HepG2 (cell line): ENCODE data around the gene DCDC2. TPM values are rescaled to one million over a fixed set of nuclear protein-coding genes. Genes with fewer than 3 reads are reported as not detected.
A peak's percentile ranks its signal among the peaks of the same experiment; 100 is the strongest.

ENCODE experiments used
- ATAC-seq: fragments of 200-7000 bp; cut with Tn5 transposase; 3 replicates; pipeline ENCODE4 v1.9.1; 2020; ENCODE audit warnings: mild to moderate bottlenecking, moderate library complexity
- BruUV-seq: library from RNA; stranded (reverse); fragments of 400-500 nt; replicated peaks from 2 replicates; lab custom pipeline; 2021; lab: Mats Ljungman, UMichigan
- CTCF ChIA-PET: fragments of 300-600 bp; formaldehyde crosslinking; extraction: SDS; loops from one replicate; lab custom pipeline; 2021; ENCODE audit warnings: low total read pairs, inconsistent platforms, low intra/inter-chr PET ratio; lab: Yijun Ruan, JAX
- POLR2A ChIA-PET: fragments of 350-600 bp; sonication (Branson Sonifier 250); formaldehyde crosslinking; loops from one replicate; lab custom pipeline; 2020; ENCODE audit warnings: antibody characterized with exemption, inconsistent platforms; lab: Yijun Ruan, JAX
- DNase-seq: peaks from one replicate; pipeline ENCODE4 v3.0.0-alpha.2; 2015; ENCODE audit warnings: low spot score
- FAIRE-seq: peaks from 3 replicates; lab custom pipeline; 2011; peaks lifted over from hg19 to GRCh38; lab: Jason Lieb, UNC
- H2AFZ ChIP-seq: one replicate; pipeline ENCODE4 v1.6.1; 2011; ENCODE audit warnings: low read length, inconsistent platforms
- H3K27ac ChIP-seq: fragments of 300-600 bp; 3 replicates; pipeline ENCODE4 v1.8.0; 2011; ENCODE audit warnings: mixed run types, mild to moderate bottlenecking, mixed read lengths, low read length, inconsistent platforms; ENCODE audit not compliant: insufficient read depth; ENCODE audit errors: extremely low read length
- H3K27me3 ChIP-seq, 2 experiments: fragments of 200-600 bp in 1 of 2; 2 replicates in 1 of 2; 3 replicates in 1 of 2; pipeline versions ENCODE4 v1.6.0 to v1.8.0; 2011; ENCODE audit warnings: low read length in 2 of 2, mild to moderate bottlenecking in 2 of 2, moderate library complexity in 2 of 2, inconsistent platforms in 1 of 2; ENCODE audit not compliant: insufficient read depth in 2 of 2, control insufficient read depth in 1 of 2
- H3K36me3 ChIP-seq, 2 experiments: fragments of 200-600 bp in 1 of 2; replicated peaks in 1 of 2; 2 replicates in 1 of 2; 3 replicates in 1 of 2; pipeline versions ENCODE4 v1.5.1 to v1.8.0; 2011; ENCODE audit warnings: low read length in 2 of 2, inconsistent platforms in 1 of 2; ENCODE audit not compliant: insufficient read depth in 2 of 2, control insufficient read depth in 1 of 2
- H3K4me1 ChIP-seq: 2 replicates; pipeline ENCODE4 v1.5.1; 2012; ENCODE audit warnings: low read length, inconsistent platforms; ENCODE audit not compliant: insufficient read depth
- H3K4me2 ChIP-seq: 2 replicates; pipeline ENCODE4 v1.6.0; 2011; ENCODE audit warnings: low read depth, low read length, inconsistent platforms
- H3K4me3 ChIP-seq, 3 experiments: fragments of 200-600 bp in 1 of 3; sonication (generic), shearing (Covaris generic) in 1 of 3; replicated peaks in 1 of 3; 2 replicates each; pipeline ENCODE4 v1.5.1; 2011 to 2016; ENCODE audit warnings: low read length in 3 of 3, inconsistent platforms in 2 of 3, low read depth in 2 of 3, mild to moderate bottlenecking in 2 of 3, control low read depth in 1 of 3, mixed read lengths in 1 of 3; ENCODE audit not compliant: insufficient read depth in 1 of 3
- H3K79me2 ChIP-seq: one replicate; pipeline ENCODE4 v1.6.1; 2011; ENCODE audit warnings: low read length, inconsistent platforms; ENCODE audit not compliant: insufficient read depth
- H3K9ac ChIP-seq: 2 replicates; pipeline ENCODE4 v1.6.0; 2011; ENCODE audit warnings: mild to moderate bottlenecking, low read depth, low read length, inconsistent platforms; ENCODE audit not compliant: insufficient read depth
- H3K9me3 ChIP-seq: 2 replicates; pipeline ENCODE4 v1.5.1; 2012; ENCODE audit warnings: mild to moderate bottlenecking, low read length
- H4K20me1 ChIP-seq: 2 replicates; pipeline ENCODE4 v1.6.0; 2011; ENCODE audit warnings: inconsistent platforms, mild to moderate bottlenecking, low read length, moderate library complexity; ENCODE audit not compliant: insufficient read depth
- CREB1 ChIP-seq, 2 experiments: fragments of 450-650 bp in 1 of 2; IDR thresholded peaks; 2 replicates each; pipeline ENCODE4 v1.6.1; 2016 to 2017; ENCODE audit warnings: control low read depth in 1 of 2, mild to moderate bottlenecking in 1 of 2, missing compliant biosample characterization in 1 of 2, missing genetic modification characterization in 1 of 2
- FOSL2 ChIP-seq: sonication (generic); formaldehyde crosslinking; IDR thresholded peaks from 2 replicates; pipeline ENCODE4 v1.4.0; 2020; ENCODE audit warnings: missing genetic modification reagents
- JUN ChIP-seq: sonication (generic); formaldehyde crosslinking; IDR thresholded peaks from 2 replicates; pipeline ENCODE4 v1.4.0; 2020; ENCODE audit warnings: mild to moderate bottlenecking, missing genetic modification reagents
- POLR2AphosphoS2 ChIP-seq: IDR thresholded peaks from 2 replicates; pipeline ENCODE4 v1.6.1; 2011; ENCODE audit warnings: low read depth, low read length, improper control_type of control experiment
- SALL1 ChIP-seq: sonication (generic); formaldehyde crosslinking; IDR thresholded peaks from 2 replicates; pipeline ENCODE4 v1.8.0; 2022; ENCODE audit warnings: mild to moderate bottlenecking, missing genetic modification reagents
- SIX4 ChIP-seq: sonication (generic); formaldehyde crosslinking; IDR thresholded peaks from 2 replicates; pipeline ENCODE4 v1.4.0; 2020; ENCODE audit warnings: missing genetic modification reagents
- SP140L ChIP-seq: sonication (generic); formaldehyde crosslinking; IDR thresholded peaks from 2 replicates; pipeline ENCODE4 v1.4.0; 2020; ENCODE audit warnings: missing genetic modification reagents, borderline replicate concordance
- TGIF2 ChIP-seq: IDR thresholded peaks from 2 replicates; pipeline ENCODE4 v1.6.1; 2016; ENCODE audit warnings: control low read depth, missing compliant biosample characterization
- TRIM24 ChIP-seq: sonication (generic); formaldehyde crosslinking; IDR thresholded peaks from 2 replicates; pipeline ENCODE4 v1.8.0; 2022; ENCODE audit warnings: mild to moderate bottlenecking, missing genetic modification reagents
- ZFP82 ChIP-seq: sonication (generic); formaldehyde crosslinking; IDR thresholded peaks from 2 replicates; pipeline ENCODE4 v1.5.1; 2020; ENCODE audit warnings: mild to moderate bottlenecking, missing genetic modification reagents, borderline replicate concordance
- ZFYVE20 ChIP-seq: sonication (generic); formaldehyde crosslinking; IDR thresholded peaks from 2 replicates; pipeline ENCODE4 v1.8.0; 2023; ENCODE audit warnings: low read depth, mild to moderate bottlenecking, moderate library complexity, missing genetic modification reagents, borderline replicate concordance
- ZNF10 ChIP-seq: sonication (generic); formaldehyde crosslinking; IDR thresholded peaks from 2 replicates; pipeline ENCODE4 v1.4.0; 2020; ENCODE audit warnings: mild to moderate bottlenecking, low read depth, missing genetic modification reagents, borderline replicate concordance
- ZNF101 ChIP-seq: sonication (generic); formaldehyde crosslinking; IDR thresholded peaks from 2 replicates; pipeline ENCODE4 v1.4.0; 2020; ENCODE audit warnings: mild to moderate bottlenecking, low read depth, missing genetic modification reagents, borderline replicate concordance
- ZNF121 ChIP-seq: sonication (generic); formaldehyde crosslinking; IDR thresholded peaks from 2 replicates; pipeline ENCODE4 v1.5.0; 2020; ENCODE audit warnings: mild to moderate bottlenecking, missing genetic modification reagents
- ZNF362 ChIP-seq: sonication (generic); formaldehyde crosslinking; IDR thresholded peaks from 2 replicates; pipeline ENCODE4 v1.4.0; 2020; ENCODE audit warnings: missing genetic modification reagents, mild to moderate bottlenecking, borderline replicate concordance
- WGBS: methylation state at CpG from one replicate; pipeline ENCODE4 v1.1.6; 2017; ENCODE audit warnings: low lambda C conversion rate; 5-methylcytosine and 5-hydroxymethylcytosine counted together
- in situ Hi-C: cut with HindIII; loops from 2 replicates; pipeline ENCODE4 v1.10.0; 2017; ENCODE audit warnings: low pct_unique_long_range_greater_than_20kb; ENCODE audit not compliant: extremely low pct_ligation_motif_present
- intact Hi-C: fragments of 100-400 bp; cut with micrococcal nuclease; formaldehyde crosslinking; loops from one replicate; pipeline ENCODE4 v1.10.0; 2022; ENCODE audit not compliant: unreplicated experiment
- polyA plus RNA-seq, 8 experiments: library from polyadenylated mRNA; depleted of rRNA in 3 of 8; stranded (reverse) in 7 of 8; unstranded in 1 of 8; fragments of >200 nt; fragmentation: Illumina TruSeq in 4 of 8; extraction: Trizol in 4 of 8; gene quantifications; 2 replicates each; pipeline versions ENCODE4 v1.2.1 to v1.2.3, GENCODE V29; 2011 to 2016; ENCODE audit warnings: low read depth in 4 of 8, missing spikeins in 1 of 8, mixed read lengths in 1 of 8; ENCODE audit not compliant: insufficient read depth in 1 of 8
- total RNA-seq, 5 experiments: library from RNA; depleted of rRNA; stranded (reverse); fragments of >200 nt; fragmentation: Illumina TruSeq; extraction: Trizol; gene quantifications; 2 replicates each; pipeline ENCODE4 v1.2.3, GENCODE V29; 2016; ENCODE audit warnings: low read depth in 1 of 5
- TF ChIP-seq, protein P1 (sequence below): sonication (generic); formaldehyde crosslinking; conservative IDR thresholded peaks from 2 replicates; pipeline ENCODE4 v1.8.0; 2022; ENCODE audit warnings: mild to moderate bottlenecking, moderate library complexity, missing genetic modification reagents
- TF ChIP-seq, protein P2 (sequence below): IDR thresholded peaks from 2 replicates; pipeline ENCODE4 v1.6.1; 2016; ENCODE audit warnings: missing compliant biosample characterization, missing genetic modification reagents, borderline replicate concordance
- TF ChIP-seq, protein P3 (sequence below): sonication (generic); formaldehyde crosslinking; IDR thresholded peaks from 2 replicates; pipeline ENCODE4 v1.8.0; 2023; ENCODE audit warnings: mild to moderate bottlenecking, missing genetic modification reagents

Gene DCDC2
- total and polyA plus RNA-seq, 2 of the 13 experiments (the other 11 are each of a cell fraction or from before 2014, with no cell fraction given): 9.0 to 36.2 TPM

DNA sequence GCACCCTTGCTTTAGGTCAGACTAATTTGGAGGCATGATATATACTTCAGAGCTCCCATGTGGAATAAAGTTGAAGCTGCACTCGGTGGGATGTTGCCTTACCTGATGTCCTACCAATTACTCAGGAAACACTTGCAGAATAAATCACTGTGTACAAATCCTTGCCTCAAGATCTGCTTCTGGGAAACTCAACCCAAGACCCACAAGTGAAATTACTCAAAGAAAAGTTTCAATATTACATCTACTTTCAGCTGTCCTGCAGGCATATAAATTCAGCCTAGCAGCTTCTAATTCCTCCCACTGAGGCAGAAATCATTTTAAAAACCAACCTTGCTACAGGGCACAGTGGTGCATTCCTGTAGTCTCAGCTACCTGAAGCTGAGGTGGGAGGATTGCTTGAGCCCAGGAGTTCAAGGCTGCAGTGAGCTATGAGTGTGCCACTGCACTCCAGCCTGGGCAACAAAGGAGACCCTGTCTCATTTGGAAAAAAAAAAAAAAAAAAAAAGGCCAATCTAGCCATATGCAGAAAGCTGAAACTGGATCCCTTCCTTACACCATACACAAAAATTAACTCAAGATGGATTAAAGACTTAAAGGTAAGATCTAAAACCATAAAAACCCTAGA lies 20.7 kb upstream of the DCDC2 start:
- peak; percentile 45 for DNase-seq
- 71% methylated on average over 1 of the region's 1 CpG for WGBS
- no TSS peak for BruUV-seq
- ATAC-seq: peak; percentile 68
- no peak overlapping the region for H3K4me2 ChIP-seq
- H4K20me1 ChIP-seq: no peaks in the 10 kb centered on the region
- H3K79me2 ChIP-seq: peaks cover 48% of the 10 kb centered on the region
- in situ Hi-C loops: no loop called here
- peaks cover 48% of the 10 kb centered on the region for H3K4me1 ChIP-seq
- H3K27ac ChIP-seq: peak overlapping the region; percentile 1
- H3K27me3 ChIP-seq: no peaks in the 10 kb centered on the region
- H3K9me3 ChIP-seq: no peaks in the 10 kb centered on the region
- ChIA-PET POLR2A (interaction anchor here (0.6 to 1.1 kb wide), 4 partner anchors 18 to 117 kb away, joined by 3 to 6 read pairs (median 3); partner anchors contain the start of gene DCDC2), CTCF (no interaction called here)
- FAIRE-seq: no peak
- intact Hi-C loops: no loop called here
- H2AFZ ChIP-seq: no peak overlapping the region
- peaks cover 0 to 8% of the 10 kb centered on the region in 2 experiments; a peak in 1 of 5 replicates for H3K36me3 ChIP-seq
- no peak overlapping the region for H3K4me3 ChIP-seq
- H3K9ac ChIP-seq: no peak overlapping the region
- no peak for TF ChIP-seq JUN (CRISPR knock-in tag)
- TF ChIP-seq SP140L (CRISPR knock-in tag): no peak
- 0 out of 2 replicates have a peak, but pooled peaks have one; percentile 21 for TF ChIP-seq SIX4 (CRISPR knock-in tag)
- TF ChIP-seq ZNF121: peak; percentile 89
- TF ChIP-seq, protein P1, sequence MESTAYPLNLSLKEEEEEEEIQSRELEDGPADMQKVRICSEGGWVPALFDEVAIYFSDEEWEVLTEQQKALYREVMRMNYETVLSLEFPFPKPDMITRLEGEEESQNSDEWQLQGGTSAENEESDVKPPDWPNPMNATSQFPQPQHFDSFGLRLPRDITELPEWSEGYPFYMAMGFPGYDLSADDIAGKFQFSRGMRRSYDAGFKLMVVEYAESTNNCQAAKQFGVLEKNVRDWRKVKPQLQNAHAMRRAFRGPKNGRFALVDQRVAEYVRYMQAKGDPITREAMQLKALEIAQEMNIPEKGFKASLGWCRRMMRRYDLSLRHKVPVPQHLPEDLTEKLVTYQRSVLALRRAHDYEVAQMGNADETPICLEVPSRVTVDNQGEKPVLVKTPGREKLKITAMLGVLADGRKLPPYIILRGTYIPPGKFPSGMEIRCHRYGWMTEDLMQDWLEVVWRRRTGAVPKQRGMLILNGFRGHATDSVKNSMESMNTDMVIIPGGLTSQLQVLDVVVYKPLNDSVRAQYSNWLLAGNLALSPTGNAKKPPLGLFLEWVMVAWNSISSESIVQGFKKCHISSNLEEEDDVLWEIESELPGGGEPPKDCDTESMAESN (CRISPR knock-in tag): no peak
- no peak for TF ChIP-seq POLR2AphosphoS2
- no peak for TF ChIP-seq CREB1 (IDR thresholded peaks at IDR 0.05)
- no peak for TF ChIP-seq CREB1 (CRISPR knock-in tag; IDR thresholded peaks at IDR 0.05)
- 0 out of 2 replicates have a peak, but pooled peaks have one; percentile 9 for TF ChIP-seq SALL1 (CRISPR knock-in tag)
- TF ChIP-seq TRIM24 (CRISPR knock-in tag): no peak
- TF ChIP-seq, protein P2, sequence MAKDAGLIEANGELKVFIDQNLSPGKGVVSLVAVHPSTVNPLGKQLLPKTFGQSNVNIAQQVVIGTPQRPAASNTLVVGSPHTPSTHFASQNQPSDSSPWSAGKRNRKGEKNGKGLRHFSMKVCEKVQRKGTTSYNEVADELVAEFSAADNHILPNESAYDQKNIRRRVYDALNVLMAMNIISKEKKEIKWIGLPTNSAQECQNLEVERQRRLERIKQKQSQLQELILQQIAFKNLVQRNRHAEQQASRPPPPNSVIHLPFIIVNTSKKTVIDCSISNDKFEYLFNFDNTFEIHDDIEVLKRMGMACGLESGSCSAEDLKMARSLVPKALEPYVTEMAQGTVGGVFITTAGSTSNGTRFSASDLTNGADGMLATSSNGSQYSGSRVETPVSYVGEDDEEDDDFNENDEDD (CRISPR knock-in tag): no peak
- 0 out of 2 replicates have a peak, but pooled peaks have one; percentile 14 for TF ChIP-seq FOSL2 (CRISPR knock-in tag)
- TF ChIP-seq ZFYVE20 (CRISPR knock-in tag): no peak
- no peak for TF ChIP-seq ZNF101
- TF ChIP-seq ZFP82: no peak
- TF ChIP-seq ZNF362 (CRISPR knock-in tag): peak; percentile 89
- TF ChIP-seq, protein P3, sequence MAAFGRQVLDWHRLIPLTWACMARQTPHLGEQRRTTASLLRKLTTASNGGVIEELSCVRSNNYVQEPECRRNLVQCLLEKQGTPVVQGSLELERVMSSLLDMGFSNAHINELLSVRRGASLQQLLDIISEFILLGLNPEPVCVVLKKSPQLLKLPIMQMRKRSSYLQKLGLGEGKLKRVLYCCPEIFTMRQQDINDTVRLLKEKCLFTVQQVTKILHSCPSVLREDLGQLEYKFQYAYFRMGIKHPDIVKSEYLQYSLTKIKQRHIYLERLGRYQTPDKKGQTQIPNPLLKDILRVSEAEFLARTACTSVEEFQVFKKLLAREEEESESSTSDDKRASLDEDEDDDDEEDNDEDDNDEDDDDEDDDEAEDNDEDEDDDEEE (CRISPR knock-in tag): no peak
- TF ChIP-seq TGIF2 (CRISPR knock-in tag): no peak
- TF ChIP-seq ZNF10: no peak
